Occipital lobe (tissue), 2 donors: Measurements from ENCODE around the gene MOCS2. TPM values are rescaled to one million over a fixed set of nuclear protein-coding genes. Genes with fewer than 3 reads are reported as not detected.

ENCODE experiments used
- DNase-seq: peaks from one replicate; lab custom pipeline; 2025; lab: John Stamatoyannopoulos, UW
- total RNA-seq: library from RNA; depleted of rRNA; stranded (reverse); fragments of >200 nt; gene quantifications from one replicate; pipeline ENCODE4 v1.2.3, GENCODE V29; 2014

MOCS2 gene
- total RNA-seq, 1 donor from 2014 or later = 43.5 TPM

DNA sequence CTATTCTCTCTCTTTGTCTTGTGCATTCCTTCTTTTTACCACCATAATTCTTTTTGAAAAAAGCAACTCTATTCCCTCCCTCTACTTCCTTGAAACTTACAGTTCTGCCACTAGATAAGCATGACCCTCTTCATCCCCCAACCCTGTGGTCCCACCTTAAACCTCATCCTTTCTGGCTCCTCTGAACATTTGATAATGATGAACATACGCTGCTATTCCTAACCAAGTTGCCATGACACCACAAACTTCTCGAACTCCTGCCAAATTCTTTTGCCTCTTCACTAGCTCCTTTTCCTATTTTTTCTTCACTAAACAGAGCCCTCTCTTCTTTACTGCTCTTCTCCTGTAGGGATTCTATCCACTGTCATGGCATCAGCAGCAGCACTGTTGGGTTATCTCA lies 57.1 kb downstream of the MOCS2 start:
- no peak for DNase-seq

- no peak for DNase-seq
Measured at GRCh38 chr5:53048248-53048647, 61.3 kb downstream of the MOCS2 start.

Other genes with a start within 250 kb of the MOCS2 start
- gene ITGA2, start 120.4 kb downstream of the MOCS2 start, total RNA-seq = 5.5 TPM